H9 (cell line): ENCODE data around the gene ASTN1. TPM values are rescaled to one million over a fixed set of nuclear protein-coding genes. Genes with fewer than 3 reads are reported as not detected.

Source experiments
- DNase-seq: peaks from one replicate; pipeline ENCODE4 v3.0.0-alpha.2; 2017
- H2AFZ ChIP-seq: one replicate; pipeline ENCODE4 v1.6.1; 2013; ENCODE audit warnings: mild to moderate bottlenecking, low read length, control low read depth, moderate library complexity
- H2AK5ac ChIP-seq: 2 replicates; pipeline ENCODE4 v1.6.1; 2013; ENCODE audit warnings: low read length, control low read depth, mixed read lengths; ENCODE audit not compliant: insufficient read length
- H2BK120ac ChIP-seq: one replicate; pipeline ENCODE4 v1.6.1; 2013; ENCODE audit warnings: low read depth, mild to moderate bottlenecking, low read length, control low read depth, inconsistent platforms; ENCODE audit not compliant: poor library complexity, severe bottlenecking
- H2BK12ac ChIP-seq: 2 replicates; pipeline ENCODE4 v1.6.1; 2013; ENCODE audit warnings: low read length, control low read depth, mixed read lengths, low read depth; ENCODE audit not compliant: insufficient read length
- H2BK15ac ChIP-seq: 2 replicates; pipeline ENCODE4 v1.6.1; 2013; ENCODE audit warnings: low read depth, low read length, control low read depth
- H2BK20ac ChIP-seq: one replicate; pipeline ENCODE4 v1.6.1; 2013; ENCODE audit warnings: low read depth, mild to moderate bottlenecking, low read length, control low read depth, inconsistent platforms; ENCODE audit not compliant: poor library complexity, severe bottlenecking
- H2BK5ac ChIP-seq: 2 replicates; pipeline ENCODE4 v1.6.1; 2013; ENCODE audit warnings: low read length, control low read depth, mixed read lengths; ENCODE audit not compliant: insufficient read length
- H3K14ac ChIP-seq: 2 replicates; pipeline ENCODE4 v1.6.1; 2013; ENCODE audit warnings: low read length, control low read depth; ENCODE audit not compliant: insufficient read depth
- H3K18ac ChIP-seq: 2 replicates; pipeline ENCODE4 v1.6.1; 2013; ENCODE audit warnings: low read depth, mild to moderate bottlenecking, mixed read lengths, low read length, control low read depth; ENCODE audit not compliant: insufficient read length
- H3K23ac ChIP-seq: 2 replicates; pipeline ENCODE4 v1.6.1; 2013; ENCODE audit warnings: low read length, control low read depth, mixed read lengths, low read depth; ENCODE audit not compliant: insufficient read length
- H3K23me2 ChIP-seq: 2 replicates; pipeline ENCODE4 v1.6.1; 2013; ENCODE audit warnings: low read depth, mild to moderate bottlenecking, mixed read lengths, low read length, control low read depth; ENCODE audit not compliant: insufficient read length, poor library complexity, severe bottlenecking
- H3K27ac ChIP-seq: 2 replicates; pipeline ENCODE4 v1.5.1; 2013; ENCODE audit warnings: low read length, control low read depth, mixed read lengths, low read depth; ENCODE audit not compliant: insufficient read length
- H3K27me3 ChIP-seq: 2 replicates; pipeline ENCODE4 v1.6.1; 2013; ENCODE audit warnings: low read length, control low read depth, inconsistent platforms; ENCODE audit not compliant: insufficient read depth
- H3K4ac ChIP-seq: 2 replicates; pipeline ENCODE4 v1.6.1; 2013; ENCODE audit warnings: low read depth, mild to moderate bottlenecking, control low read depth, inconsistent platforms, low read length, moderate library complexity
- H3K4me1 ChIP-seq: 2 replicates; pipeline ENCODE4 v1.6.1; 2013; ENCODE audit warnings: low read length, control low read depth, inconsistent platforms; ENCODE audit not compliant: insufficient read depth
- H3K4me2 ChIP-seq: 2 replicates; pipeline ENCODE4 v1.6.1; 2013; ENCODE audit warnings: low read length, control low read depth, mixed read lengths; ENCODE audit not compliant: insufficient read length, insufficient read depth
- H3K56ac ChIP-seq: 2 replicates; pipeline ENCODE4 v1.6.1; 2013; ENCODE audit warnings: low read depth, mild to moderate bottlenecking, mixed read lengths, low read length, control low read depth; ENCODE audit not compliant: insufficient read length
- H3K79me1 ChIP-seq: 2 replicates; pipeline ENCODE4 v1.6.1; 2013; ENCODE audit warnings: low read depth, mild to moderate bottlenecking, moderate library complexity, low read length, control low read depth, inconsistent platforms; ENCODE audit not compliant: insufficient read depth, poor library complexity, severe bottlenecking
- H3K79me2 ChIP-seq: 2 replicates; pipeline ENCODE4 v1.6.1; 2013; ENCODE audit warnings: low read length, control low read depth, inconsistent platforms; ENCODE audit not compliant: insufficient read depth
- H3K9ac ChIP-seq: 2 replicates; pipeline ENCODE4 v1.6.1; 2013; ENCODE audit warnings: low read length, control low read depth, mixed read lengths; ENCODE audit not compliant: insufficient read length; ENCODE audit errors: extremely low read depth
- H3K9me3 ChIP-seq: one replicate; pipeline ENCODE4 v1.6.1; 2013; ENCODE audit warnings: low read depth, low read length, inconsistent platforms; ENCODE audit not compliant: control insufficient read depth
- H3T11ph ChIP-seq: one replicate; pipeline ENCODE4 v1.6.1; 2013; ENCODE audit warnings: mild to moderate bottlenecking, low read length, control low read depth, inconsistent platforms
- H4K20me1 ChIP-seq: one replicate; pipeline ENCODE4 v1.6.1; 2013; ENCODE audit not compliant: control insufficient read depth, insufficient read length, insufficient read depth
- H4K5ac ChIP-seq: 2 replicates; pipeline ENCODE4 v1.6.1; 2013; ENCODE audit warnings: low read depth, mild to moderate bottlenecking, mixed read lengths, low read length, control low read depth; ENCODE audit not compliant: insufficient read length
- H4K8ac ChIP-seq: replicated peaks from 2 replicates; pipeline ENCODE4 v1.6.1; 2013; ENCODE audit warnings: low read length, control low read depth, mixed read lengths, low read depth; ENCODE audit not compliant: insufficient read length
- H4K91ac ChIP-seq: 2 replicates; pipeline ENCODE4 v1.6.1; 2013; ENCODE audit warnings: low read depth, mild to moderate bottlenecking, moderate library complexity, mixed read lengths, low read length, control low read depth; ENCODE audit not compliant: insufficient read length
- H3K27ac Mint-ChIP-seq, 3 experiments: 2 replicates in 2 of 3; 3 replicates in 1 of 3; pipeline ENCODE4 v1.8.0; 2020 to 2021; ENCODE audit warnings: mixed read lengths in 3 of 3, mild to moderate bottlenecking in 1 of 3, moderate library complexity in 1 of 3
- H3K27me3 Mint-ChIP-seq: 2 replicates; pipeline ENCODE4 v1.8.0; 2021; ENCODE audit warnings: low read depth, mild to moderate bottlenecking, moderate library complexity, mixed read lengths
- H3K36me3 Mint-ChIP-seq, 3 experiments: 2 replicates in 2 of 3; 3 replicates in 1 of 3; pipeline ENCODE4 v1.8.0; 2020 to 2021; ENCODE audit warnings: low read depth in 3 of 3, mixed read lengths in 3 of 3; ENCODE audit not compliant: insufficient read depth in 1 of 3
- H3K4me1 Mint-ChIP-seq, 2 experiments: 2 replicates each; pipeline ENCODE4 v1.8.0; 2020; ENCODE audit warnings: mixed read lengths in 2 of 2
- H3K4me3 Mint-ChIP-seq, 2 experiments: 2 replicates in 1 of 2; 3 replicates in 1 of 2; pipeline ENCODE4 v1.8.0; 2020 to 2021; ENCODE audit warnings: mild to moderate bottlenecking in 2 of 2, mixed read lengths in 2 of 2, moderate library complexity in 1 of 2
- H3K9me3 Mint-ChIP-seq, 2 experiments: 2 replicates in 1 of 2; 3 replicates in 1 of 2; pipeline ENCODE4 v1.8.0; 2020; ENCODE audit warnings: mild to moderate bottlenecking in 2 of 2, mixed read lengths in 2 of 2, moderate library complexity in 1 of 2
- WGBS: extraction: QIAGEN DNeasy Blood & Tissue Kit; methylation state at CpG from one replicate; pipeline ENCODE4 v1.1.7; 2013; ENCODE audit warnings: missing lambda C conversion rate, low lambda C conversion rate, mixed read lengths; ENCODE audit not compliant: insufficient read length; ENCODE audit errors: extremely low coverage; 5-methylcytosine and 5-hydroxymethylcytosine counted together
- total RNA-seq: library from RNA; stranded (reverse); gene quantifications from 2 replicates; pipeline ENCODE4 v1.2.1, GENCODE V29; 2021
- TF ChIP-seq, protein P1 (sequence below): fragments of 200-600 bp; sonication (generic); conservative IDR thresholded peaks from 3 replicates; pipeline ENCODE4 v1.8.0; 2021; ENCODE audit warnings: antibody characterized with exemption, mild to moderate bottlenecking

Gene ASTN1
- total RNA-seq, 1 experiment from 2014 or later, result 0.98 TPM

DNA sequence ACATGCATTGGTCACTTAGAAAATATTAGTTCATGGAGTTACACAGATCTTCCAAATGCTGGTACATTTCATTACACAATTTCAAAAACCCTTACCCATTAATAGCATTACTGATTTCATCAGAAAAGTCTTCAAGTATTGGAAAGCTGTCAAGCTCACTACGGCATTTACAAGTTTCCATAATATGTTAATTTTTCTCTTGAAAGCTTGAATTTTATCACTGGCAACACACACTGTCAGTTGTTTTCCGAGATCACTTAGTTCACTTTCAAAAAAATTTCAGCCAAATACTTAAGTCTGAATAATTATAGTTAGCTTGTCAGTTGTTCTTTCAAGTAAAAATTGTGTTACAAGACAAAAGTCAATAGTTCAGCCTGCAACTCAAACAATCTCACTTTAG is 18.0 kb downstream of the ASTN1 start:
- Histone ChIP-seq H3K27ac (no peak overlapping the region), H3K9me3 (no peaks in the 10 kb centered on the region), H2BK5ac (no peak overlapping the region), H3K56ac (no peak overlapping the region), H3T11ph (no peak overlapping the region), H3K4ac (no peak overlapping the region), H3K14ac (no peak overlapping the region), H4K91ac (no peak overlapping the region), H2AFZ (no peak overlapping the region), H4K8ac (no peak overlapping the region), H4K20me1 (no peaks in the 10 kb centered on the region), H3K23me2 (no peaks in the 10 kb centered on the region), H2BK20ac (no peak overlapping the region), H2BK15ac (no peak overlapping the region), H3K23ac (no peak overlapping the region), H3K9ac (no peak overlapping the region), H2BK120ac (no peak overlapping the region), H3K27me3 (no peaks in the 10 kb centered on the region), H3K4me2 (no peak overlapping the region), H3K4me1 (peaks cover 5% of the 10 kb centered on the region; the same call in 1 of the 2 replicates), H3K18ac (no peak overlapping the region), H4K5ac (no peak overlapping the region), H3K79me1 (no peaks in the 10 kb centered on the region), H2AK5ac (no peak overlapping the region), H3K79me2 (no peaks in the 10 kb centered on the region), H2BK12ac (no peak overlapping the region)
- no peaks in the 10 kb centered on the region for H3K27me3 Mint-ChIP-seq
- H3K27ac Mint-ChIP-seq, result no peak overlapping the region
- H3K4me1 Mint-ChIP-seq, result peaks cover 11 to 18% of the 10 kb centered on the region in 2 experiments
- no peak overlapping the region for H3K4me3 Mint-ChIP-seq
- WGBS, result no CpG with 5 or more reads among the region's 2 CpGs
- no peaks in the 10 kb centered on the region for H3K9me3 Mint-ChIP-seq
- TF ChIP-seq, protein P1, sequence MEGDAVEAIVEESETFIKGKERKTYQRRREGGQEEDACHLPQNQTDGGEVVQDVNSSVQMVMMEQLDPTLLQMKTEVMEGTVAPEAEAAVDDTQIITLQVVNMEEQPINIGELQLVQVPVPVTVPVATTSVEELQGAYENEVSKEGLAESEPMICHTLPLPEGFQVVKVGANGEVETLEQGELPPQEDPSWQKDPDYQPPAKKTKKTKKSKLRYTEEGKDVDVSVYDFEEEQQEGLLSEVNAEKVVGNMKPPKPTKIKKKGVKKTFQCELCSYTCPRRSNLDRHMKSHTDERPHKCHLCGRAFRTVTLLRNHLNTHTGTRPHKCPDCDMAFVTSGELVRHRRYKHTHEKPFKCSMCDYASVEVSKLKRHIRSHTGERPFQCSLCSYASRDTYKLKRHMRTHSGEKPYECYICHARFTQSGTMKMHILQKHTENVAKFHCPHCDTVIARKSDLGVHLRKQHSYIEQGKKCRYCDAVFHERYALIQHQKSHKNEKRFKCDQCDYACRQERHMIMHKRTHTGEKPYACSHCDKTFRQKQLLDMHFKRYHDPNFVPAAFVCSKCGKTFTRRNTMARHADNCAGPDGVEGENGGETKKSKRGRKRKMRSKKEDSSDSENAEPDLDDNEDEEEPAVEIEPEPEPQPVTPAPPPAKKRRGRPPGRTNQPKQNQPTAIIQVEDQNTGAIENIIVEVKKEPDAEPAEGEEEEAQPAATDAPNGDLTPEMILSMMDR, result no peak
- no peaks in the 10 kb centered on the region; a peak in 1 of 7 replicates for H3K36me3 Mint-ChIP-seq
- DNase-seq, result no peak
